Endothelial cell of umbilical vein (primary cell): ENCODE results near the gene LCMT1. TPM values are rescaled to one million over a fixed set of nuclear protein-coding genes. Genes with fewer than 3 reads are reported as not detected.

ENCODE experiments used
- BruUV-seq: library from RNA; stranded (reverse); fragments of 400-500 nt; replicated peaks from 2 replicates; lab custom pipeline; 2021; lab: Mats Ljungman, UMichigan
- CTCF ChIA-PET: fragments of 300-600, 350-600 bp; sonication (Branson Sonifier 250); formaldehyde crosslinking; loops from one replicate; lab custom pipeline; 2021; ENCODE audit warnings: antibody characterized with exemption, inconsistent platforms; lab: Charles Lee
- POLR2A ChIA-PET: fragments of 300-600, 350-600 bp; sonication (Branson Sonifier 250); formaldehyde crosslinking; loops from one replicate; lab custom pipeline; 2021; ENCODE audit warnings: antibody characterized with exemption, inconsistent platforms; lab: Charles Lee
- DNase-seq: peaks from one replicate; pipeline ENCODE4 v3.0.0-alpha.2; 2011; ENCODE audit warnings: low read depth, low spot score
- FAIRE-seq: peaks from 2 replicates; lab custom pipeline; 2011; peaks lifted over from hg19 to GRCh38; lab: Jason Lieb, UNC
- H2AFZ ChIP-seq: 2 replicates; pipeline ENCODE4 v1.6.0; 2012; ENCODE audit warnings: low read depth, low read length, control low read depth, inconsistent platforms
- H3K27ac ChIP-seq: 2 replicates; pipeline ENCODE4 v1.5.1; 2011; ENCODE audit warnings: low read depth, mild to moderate bottlenecking, control low read depth, low read length, moderate library complexity; ENCODE audit not compliant: insufficient read depth
- H3K27me3 ChIP-seq, 2 experiments: 2 replicates each; pipeline versions ENCODE4 v1.6.0 to v1.6.1; 2011; ENCODE audit warnings: low read length in 2 of 2, mixed read lengths in 1 of 2; ENCODE audit not compliant: control insufficient read depth in 2 of 2, insufficient read depth in 2 of 2
- H3K36me3 ChIP-seq, 2 experiments: 2 replicates in 1 of 2; 3 replicates in 1 of 2; pipeline ENCODE4 v1.5.1; 2011; ENCODE audit warnings: low read length in 2 of 2, mild to moderate bottlenecking in 1 of 2, moderate library complexity in 1 of 2; ENCODE audit not compliant: control insufficient read depth in 2 of 2, insufficient read depth in 2 of 2; ENCODE audit errors: extremely low read depth in 1 of 2
- H3K4me1 ChIP-seq: 3 replicates; pipeline ENCODE4 v1.5.1; 2011; ENCODE audit warnings: mild to moderate bottlenecking, low read length; ENCODE audit not compliant: control insufficient read depth, insufficient read depth; ENCODE audit errors: extremely low read depth
- H3K4me2 ChIP-seq: 2 replicates; pipeline ENCODE4 v1.6.1; 2011; ENCODE audit warnings: low read length, control low read depth, mixed read lengths; ENCODE audit not compliant: insufficient read depth
- H3K4me3 ChIP-seq, 3 experiments: fragments of 200-600 bp in 1 of 3; sonication (generic), shearing (Covaris generic) in 1 of 3; replicated peaks in 1 of 3; 2 replicates each; pipeline ENCODE4 v1.5.1; 2011 to 2016; ENCODE audit warnings: control low read depth in 3 of 3, low read length in 3 of 3, mild to moderate bottlenecking in 2 of 3, inconsistent platforms in 1 of 3, low read depth in 1 of 3, moderate library complexity in 1 of 3; ENCODE audit not compliant: insufficient read depth in 1 of 3
- H3K79me2 ChIP-seq: 2 replicates; pipeline ENCODE4 v1.6.0; 2012; ENCODE audit warnings: low read length, inconsistent platforms; ENCODE audit not compliant: control insufficient read depth, insufficient read depth
- H3K9ac ChIP-seq: replicated peaks from 2 replicates; pipeline ENCODE3; 2011; ENCODE audit warnings: low read length, control low read depth; ENCODE audit not compliant: insufficient read depth; ENCODE audit errors: extremely low read depth
- H3K9me1 ChIP-seq: replicated peaks from 3 replicates; pipeline ENCODE4 v1.6.0; 2011; ENCODE audit warnings: mild to moderate bottlenecking, low read length; ENCODE audit not compliant: control insufficient read depth, insufficient read depth; ENCODE audit errors: extremely low read depth
- H3K9me3 ChIP-seq: replicated peaks from 2 replicates; pipeline ENCODE4 v1.5.1; 2012; ENCODE audit warnings: low read length, inconsistent platforms; ENCODE audit not compliant: control insufficient read depth, insufficient read depth
- H4K20me1 ChIP-seq: replicated peaks from 2 replicates; pipeline ENCODE3; 2011; ENCODE audit warnings: mild to moderate bottlenecking, low read length; ENCODE audit not compliant: control insufficient read depth, insufficient read depth; ENCODE audit errors: extremely low read depth
- EZH2 ChIP-seq: IDR thresholded peaks from 2 replicates; pipeline ENCODE4 v1.6.1; 2012; ENCODE audit warnings: borderline replicate concordance, low read depth, mild to moderate bottlenecking, moderate library complexity, low read length, inconsistent platforms; ENCODE audit not compliant: severe bottlenecking
- FOS ChIP-seq: IDR thresholded peaks from 2 replicates; pipeline ENCODE4 v1.6.1; 2011; ENCODE audit warnings: mild to moderate bottlenecking, low read length, moderate library complexity, borderline replicate concordance; ENCODE audit not compliant: insufficient read depth
- GATA2 ChIP-seq: IDR thresholded peaks from 2 replicates; pipeline ENCODE4 v1.7.0; 2011; ENCODE audit warnings: low read depth, mild to moderate bottlenecking, moderate library complexity, mixed read lengths, low read length; ENCODE audit not compliant: insufficient read length, insufficient read depth
- JUN ChIP-seq: IDR thresholded peaks from 2 replicates; pipeline ENCODE4 v1.6.1; 2011; ENCODE audit warnings: borderline replicate concordance, low read depth; ENCODE audit not compliant: insufficient read length, insufficient read depth
- MYC ChIP-seq: IDR thresholded peaks from one replicate; pipeline ENCODE4 v1.6.1; 2011; ENCODE audit warnings: mild to moderate bottlenecking, low read depth, low read length
- POLR2A ChIP-seq: IDR thresholded peaks from 2 replicates; pipeline ENCODE4 v1.6.1; 2012; ENCODE audit warnings: low read depth, mild to moderate bottlenecking, control low read depth, low read length
- POLR2AphosphoS5 ChIP-seq: IDR thresholded peaks from 2 replicates; pipeline ENCODE4 v1.6.1; 2012; ENCODE audit warnings: low read depth, mild to moderate bottlenecking, control low read depth, low read length, moderate library complexity; ENCODE audit not compliant: insufficient read depth
- dilution Hi-C: fragments of 300-500 bp; cut with MboI; formaldehyde crosslinking; loops from one replicate; pipeline ENCODE4 v1.15.0; 2019; ENCODE audit warnings: low sequenced_read_pairs; ENCODE audit not compliant: extremely low pct_ligation_motif_present
- intact Hi-C: fragments of 100-400 bp; cut with micrococcal nuclease; formaldehyde crosslinking; loops from one replicate; pipeline ENCODE4 v1.10.0; 2022
- polyA plus RNA-seq, 4 experiments: library from polyadenylated mRNA; depleted of rRNA in 3 of 4; stranded (reverse) in 3 of 4; unstranded in 1 of 4; fragments of >200 nt; gene quantifications; 2 replicates each; pipeline versions ENCODE4 v1.2.1 to v1.2.3, GENCODE V29; 2011 to 2012; ENCODE audit warnings: missing spikeins in 1 of 4
- total RNA-seq: library from RNA; stranded (reverse); gene quantifications from 2 replicates; pipeline ENCODE4 v1.2.3, GENCODE V29; 2021
- TF ChIP-seq, protein P1 (sequence below): IDR thresholded peaks from 2 replicates; pipeline ENCODE4 v1.6.1; 2011; ENCODE audit not compliant: insufficient read depth, insufficient read length
- TF ChIP-seq, protein P2 (sequence below), 2 donors: IDR thresholded peaks; 1 replicate in 1 of 2; 2 replicates in 1 of 2; pipeline ENCODE4 v1.5.1; 2011; ENCODE audit warnings: low read length in 2 of 2, mild to moderate bottlenecking in 2 of 2, moderate library complexity in 2 of 2, control low read depth in 1 of 2, inconsistent platforms in 1 of 2, low read depth in 1 of 2; ENCODE audit not compliant: insufficient read depth in 1 of 2; ENCODE audit errors: extremely low read depth in 1 of 2

The LCMT1 gene
- total and polyA plus RNA-seq, 2 donors (not counting 3 experiments of a cell fraction or from before 2014, with no cell fraction given): 23.5 to 36.2 TPM

DNA sequence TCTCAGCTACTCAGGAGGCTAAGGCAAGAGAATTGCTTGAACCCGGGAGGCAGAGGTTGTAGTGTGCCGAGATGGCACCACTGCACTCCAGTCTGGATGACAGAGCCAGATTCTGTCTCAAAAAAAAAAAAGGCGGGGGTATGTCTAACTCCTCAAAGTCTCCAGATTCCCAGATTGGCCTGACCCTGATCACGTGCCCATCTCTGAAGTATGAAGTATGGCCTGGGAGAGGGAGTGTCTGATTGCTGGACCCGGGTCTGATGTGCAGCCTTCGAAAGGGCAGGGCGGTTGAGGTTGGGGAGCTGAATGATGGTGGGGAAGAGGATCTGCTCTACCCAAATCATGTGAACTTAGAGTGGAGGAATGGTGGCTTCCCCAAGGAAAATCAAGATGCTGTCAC is 87.9 kb downstream of the LCMT1 start:
- Histone ChIP-seq H2AFZ (no peak overlapping the region), H3K36me3 (no peaks in the 10 kb centered on the region), H3K4me2 (no peak overlapping the region), H3K27me3 (no peaks in the 10 kb centered on the region), H3K27ac (no peak overlapping the region), H3K9me3 (no peaks in the 10 kb centered on the region), H3K4me1 (no peaks in the 10 kb centered on the region), H3K79me2 (no peaks in the 10 kb centered on the region), H3K9ac (no peak overlapping the region), H3K9me1 (no peaks in the 10 kb centered on the region), H4K20me1 (no peaks in the 10 kb centered on the region), H3K4me3 (no peak overlapping the region)
- FAIRE-seq (no peak), DNase-seq (no peak)
- dilution Hi-C loops: no loop called here
- ChIA-PET CTCF (interaction anchor here (1.3 kb wide), 1 partner anchor 26 kb away, joined by 4 read pairs; no protein-coding TSS in a partner anchor), POLR2A (no interaction called here)
- intact Hi-C loops: no loop called here
- BruUV-seq: no TSS peak
- TF ChIP-seq, protein P1, sequence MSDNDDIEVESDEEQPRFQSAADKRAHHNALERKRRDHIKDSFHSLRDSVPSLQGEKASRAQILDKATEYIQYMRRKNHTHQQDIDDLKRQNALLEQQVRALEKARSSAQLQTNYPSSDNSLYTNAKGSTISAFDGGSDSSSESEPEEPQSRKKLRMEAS: no peak

DNA sequence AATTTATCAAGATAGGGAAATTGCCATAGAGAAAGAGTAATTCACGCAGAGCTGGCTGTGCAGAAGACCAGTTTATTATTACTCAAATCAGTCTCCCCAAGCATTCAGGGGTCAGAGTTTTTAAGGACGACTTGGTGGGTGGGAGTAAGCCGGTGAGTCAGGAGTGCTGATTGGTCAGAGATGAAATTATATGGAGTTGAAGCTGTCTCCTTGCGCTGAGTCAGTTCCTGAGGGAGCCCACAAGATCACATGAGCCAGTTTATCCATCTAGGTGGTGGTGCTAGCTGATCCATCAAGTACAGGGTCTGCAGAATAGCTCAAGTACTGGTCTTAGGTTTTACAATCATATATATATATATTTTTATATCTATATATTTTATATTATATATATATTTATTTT is 99.2 kb downstream of the LCMT1 start:
- TF ChIP-seq EZH2 (no peak), MYC (no peak), POLR2A (no peak), JUN (no peak), POLR2AphosphoS5 (no peak), GATA2 (no peak), FOS (no peak)
- TF ChIP-seq, protein P1: no peak
- TF ChIP-seq, protein P2, sequence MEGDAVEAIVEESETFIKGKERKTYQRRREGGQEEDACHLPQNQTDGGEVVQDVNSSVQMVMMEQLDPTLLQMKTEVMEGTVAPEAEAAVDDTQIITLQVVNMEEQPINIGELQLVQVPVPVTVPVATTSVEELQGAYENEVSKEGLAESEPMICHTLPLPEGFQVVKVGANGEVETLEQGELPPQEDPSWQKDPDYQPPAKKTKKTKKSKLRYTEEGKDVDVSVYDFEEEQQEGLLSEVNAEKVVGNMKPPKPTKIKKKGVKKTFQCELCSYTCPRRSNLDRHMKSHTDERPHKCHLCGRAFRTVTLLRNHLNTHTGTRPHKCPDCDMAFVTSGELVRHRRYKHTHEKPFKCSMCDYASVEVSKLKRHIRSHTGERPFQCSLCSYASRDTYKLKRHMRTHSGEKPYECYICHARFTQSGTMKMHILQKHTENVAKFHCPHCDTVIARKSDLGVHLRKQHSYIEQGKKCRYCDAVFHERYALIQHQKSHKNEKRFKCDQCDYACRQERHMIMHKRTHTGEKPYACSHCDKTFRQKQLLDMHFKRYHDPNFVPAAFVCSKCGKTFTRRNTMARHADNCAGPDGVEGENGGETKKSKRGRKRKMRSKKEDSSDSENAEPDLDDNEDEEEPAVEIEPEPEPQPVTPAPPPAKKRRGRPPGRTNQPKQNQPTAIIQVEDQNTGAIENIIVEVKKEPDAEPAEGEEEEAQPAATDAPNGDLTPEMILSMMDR (IDR thresholded peaks at IDR 0.05; ENCODE audit: extremely low read depth in 1 of 2, insufficient read depth in 1 of 2, low read depth in 1 of 2, low read length in 2 of 2): no peak
- intact Hi-C loops: loop anchor here (10.0 kb wide), 1 partner anchor 46 kb away; no protein-coding TSS in a partner anchor
- Histone ChIP-seq H3K4me1 (no peaks in the 10 kb centered on the region), H3K27ac (no peak overlapping the region), H3K36me3 (no peaks in the 10 kb centered on the region), H3K9ac (no peak overlapping the region), H2AFZ (no peak overlapping the region), H3K79me2 (no peaks in the 10 kb centered on the region), H3K4me2 (no peak overlapping the region), H3K27me3 (peaks cover 0 to 1% of the 10 kb centered on the region in 2 experiments), H3K9me1 (no peaks in the 10 kb centered on the region), H4K20me1 (no peaks in the 10 kb centered on the region), H3K4me3 (no peak overlapping the region), H3K9me3 (no peaks in the 10 kb centered on the region)
- ChIA-PET CTCF (interaction anchor here (1.3 to 1.5 kb wide), 3 partner anchors 13 to 84 kb away, joined by 3 to 9 read pairs (median 4); no protein-coding TSS in a partner anchor), POLR2A (no interaction called here)
- BruUV-seq: no TSS peak
- dilution Hi-C loops: no loop called here
- no peak for FAIRE-seq
- DNase-seq: no peak
